ENCODE data around the gene LDLRAD4.

GRCh38 chr18:13236411-13236810 lies 17.9 kb downstream of the LDLRAD4 start:
- TF ChIP-seq, protein P1, sequence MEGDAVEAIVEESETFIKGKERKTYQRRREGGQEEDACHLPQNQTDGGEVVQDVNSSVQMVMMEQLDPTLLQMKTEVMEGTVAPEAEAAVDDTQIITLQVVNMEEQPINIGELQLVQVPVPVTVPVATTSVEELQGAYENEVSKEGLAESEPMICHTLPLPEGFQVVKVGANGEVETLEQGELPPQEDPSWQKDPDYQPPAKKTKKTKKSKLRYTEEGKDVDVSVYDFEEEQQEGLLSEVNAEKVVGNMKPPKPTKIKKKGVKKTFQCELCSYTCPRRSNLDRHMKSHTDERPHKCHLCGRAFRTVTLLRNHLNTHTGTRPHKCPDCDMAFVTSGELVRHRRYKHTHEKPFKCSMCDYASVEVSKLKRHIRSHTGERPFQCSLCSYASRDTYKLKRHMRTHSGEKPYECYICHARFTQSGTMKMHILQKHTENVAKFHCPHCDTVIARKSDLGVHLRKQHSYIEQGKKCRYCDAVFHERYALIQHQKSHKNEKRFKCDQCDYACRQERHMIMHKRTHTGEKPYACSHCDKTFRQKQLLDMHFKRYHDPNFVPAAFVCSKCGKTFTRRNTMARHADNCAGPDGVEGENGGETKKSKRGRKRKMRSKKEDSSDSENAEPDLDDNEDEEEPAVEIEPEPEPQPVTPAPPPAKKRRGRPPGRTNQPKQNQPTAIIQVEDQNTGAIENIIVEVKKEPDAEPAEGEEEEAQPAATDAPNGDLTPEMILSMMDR (conservative IDR thresholded peaks at IDR 0.05; ENCODE audit: low read depth in 2 of 2), result no peak
- TF ChIP-seq POLR2AphosphoS5 (IDR thresholded peaks at IDR 0.05; ENCODE audit: low read depth), result no peak
- no peak for TF ChIP-seq REST (IDR thresholded peaks at IDR 0.05; ENCODE audit: unreplicated experiment)
- TF ChIP-seq ZNF331 (CRISPR knock-in tag; IDR thresholded peaks at IDR 0.05; ENCODE audit: low read depth), result no peak
- no peak for TF ChIP-seq EZH2phosphoT487 (IDR thresholded peaks at IDR 0.05; ENCODE audit: unreplicated experiment)
- no peak for TF ChIP-seq EZH2 (IDR thresholded peaks at IDR 0.05; ENCODE audit: low read depth, unreplicated experiment)
- no peak for TF ChIP-seq JUNB (IDR thresholded peaks at IDR 0.05; ENCODE audit: unreplicated experiment)
- no peak for TF ChIP-seq ETS1 (IDR thresholded peaks at IDR 0.05)
- no peak for TF ChIP-seq CREB1 (CRISPR knock-in tag; IDR thresholded peaks at IDR 0.05; ENCODE audit: low read depth)
- TF ChIP-seq ZNF114 (CRISPR knock-in tag; IDR thresholded peaks at IDR 0.05), result no peak
- no peak for TF ChIP-seq ZNF462 (CRISPR knock-in tag; IDR thresholded peaks at IDR 0.05)

All from GM23338 (cell line).